CD4-positive, alpha-beta T cell (primary cell): ENCODE results near the gene GAPT. TPM values are rescaled to one million over a fixed set of nuclear protein-coding genes. Genes with fewer than 3 reads are reported as not detected.

ENCODE experiments used
- ATAC-seq: fragments of 200-7000 bp; cut with Tn5 transposase; one replicate; pipeline ENCODE4 v1.10.0; 2022; ENCODE audit warnings: mild to moderate bottlenecking; ENCODE audit not compliant: poor library complexity
- CTCF ChIA-PET: fragments of 350-600 bp; sonication (Branson Sonifier 250); formaldehyde crosslinking; loops from one replicate; lab custom pipeline; 2021; ENCODE audit warnings: antibody characterized with exemption, inconsistent platforms; lab: Charles Lee
- POLR2A ChIA-PET: fragments of 350-600 bp; sonication (Branson Sonifier 250); formaldehyde crosslinking; loops from one replicate; lab custom pipeline; 2021; ENCODE audit warnings: antibody characterized with exemption, inconsistent platforms; lab: Charles Lee
- DNase-seq, 14 experiments: peaks; one replicate each; pipeline ENCODE4 v3.0.0-alpha.2; 2013 to 2020; ENCODE audit warnings: mixed read lengths in 2 of 14
- H3K27ac ChIP-seq, 2 donors: one replicate each; pipeline versions ENCODE4 v1.5.1 to v1.7.0; 2013; ENCODE audit warnings: low read length in 2 of 2, low read depth in 1 of 2, mild to moderate bottlenecking in 1 of 2
- H3K27me3 ChIP-seq, 2 experiments: 1 replicate in 1 of 2; 2 replicates in 1 of 2; pipeline versions ENCODE4 v1.6.1 to v1.7.0; 2013; ENCODE audit warnings: low read length in 2 of 2, control low read depth in 1 of 2, mild to moderate bottlenecking in 1 of 2, moderate library complexity in 1 of 2; ENCODE audit not compliant: insufficient read depth in 2 of 2, control insufficient read depth in 1 of 2
- H3K36me3 ChIP-seq: one replicate; pipeline ENCODE4 v1.6.1; 2013; ENCODE audit warnings: low read length, control low read depth; ENCODE audit not compliant: insufficient read depth
- H3K4me1 ChIP-seq: one replicate; pipeline ENCODE4 v1.6.1; 2013; ENCODE audit warnings: low read length, control low read depth; ENCODE audit not compliant: insufficient read depth
- H3K4me3 ChIP-seq: one replicate; pipeline ENCODE4 v1.5.1; 2013; ENCODE audit warnings: mild to moderate bottlenecking, low read length, moderate library complexity
- H3K9me3 ChIP-seq, 2 experiments: 1 replicate in 1 of 2; 2 replicates in 1 of 2; pipeline versions ENCODE4 v1.6.1 to v1.7.0; 2013; ENCODE audit warnings: low read length in 2 of 2, mild to moderate bottlenecking in 2 of 2, control low read depth in 1 of 2, moderate library complexity in 1 of 2; ENCODE audit not compliant: control insufficient read depth in 1 of 2, insufficient read depth in 1 of 2
- H3K27ac Mint-ChIP-seq: one replicate; pipeline ENCODE4 v1.8.0; 2020; ENCODE audit warnings: mixed read lengths
- H3K27me3 Mint-ChIP-seq: one replicate; pipeline ENCODE4 v1.8.0; 2021; ENCODE audit warnings: mixed read lengths
- H3K36me3 Mint-ChIP-seq: one replicate; pipeline ENCODE4 v1.8.0; 2021; ENCODE audit warnings: low read depth, mixed read lengths
- H3K4me1 Mint-ChIP-seq: one replicate; pipeline ENCODE4 v1.8.0; 2021; ENCODE audit warnings: low read depth, mixed read lengths
- H3K4me3 Mint-ChIP-seq: one replicate; pipeline ENCODE4 v1.8.0; 2020; ENCODE audit warnings: mild to moderate bottlenecking, mixed read lengths
- H3K9me3 Mint-ChIP-seq: one replicate; pipeline ENCODE4 v1.8.0; 2020; ENCODE audit warnings: mixed read lengths
- intact Hi-C, 2 experiments: fragments of 100-400 bp; cut with DNase I in 1 of 2; cut with micrococcal nuclease in 1 of 2; formaldehyde crosslinking; loops; one replicate each; pipeline versions ENCODE4 v1.15.1 to v1.9.0; 2023 to 2025; cut with DNase I, micrococcal nuclease
- total RNA-seq, 174 experiments: library from RNA in 2 of 174; stranded (reverse) in 2 of 174; gene quantifications; one replicate each; pipeline ENCODE4 v1.2.3 and lab custom pipeline; 2021 to 2026
- TF ChIP-seq, protein P1 (sequence below): fragments of 200-600 bp; IDR thresholded peaks from one replicate; pipeline ENCODE4 v1.8.0; 2022; ENCODE audit warnings: antibody characterized with exemption, mild to moderate bottlenecking

GAPT gene
- total RNA-seq, 2 experiments from 2014 or later = not detected

DNA sequence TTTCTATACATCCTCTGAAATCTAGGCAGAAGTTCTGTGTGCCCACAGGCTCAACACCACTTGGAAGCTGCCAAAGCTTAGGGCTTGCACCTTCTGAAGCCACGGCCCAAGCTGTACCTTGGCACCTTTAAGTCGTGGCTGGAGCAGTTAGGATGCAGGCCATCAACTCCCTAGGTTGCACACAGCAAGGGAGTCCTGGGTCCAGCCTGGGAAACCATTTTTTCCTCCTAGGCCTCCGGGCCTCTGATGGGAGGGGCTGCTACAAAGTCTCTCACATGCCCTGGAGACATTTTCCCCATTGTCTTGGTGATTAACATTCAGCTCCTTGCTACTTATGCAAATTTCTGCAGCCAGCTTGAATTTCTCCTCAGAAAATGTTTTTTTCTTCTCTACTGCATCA lies 15.8 kb upstream of the GAPT start:
- DNase-seq = no peak
- Mint-ChIP-seq H3K4me1 (no peaks in the 10 kb centered on the region), H3K9me3 (no peaks in the 10 kb centered on the region), H3K36me3 (no peaks in the 10 kb centered on the region), H3K27ac (no peak overlapping the region), H3K4me3 (no peak overlapping the region), H3K27me3 (peaks cover 4% of the 10 kb centered on the region)
- no peak for ATAC-seq
- Histone ChIP-seq H3K36me3 (no peaks in the 10 kb centered on the region), H3K4me3 (no peak overlapping the region), H3K27ac (no peak overlapping the region), H3K27me3 (peaks cover 0 to 2% of the 10 kb centered on the region in 2 experiments), H3K9me3 (peaks cover 0 to 7% of the 10 kb centered on the region in 2 experiments), H3K4me1 (no peaks in the 10 kb centered on the region)
- TF ChIP-seq, protein P1, sequence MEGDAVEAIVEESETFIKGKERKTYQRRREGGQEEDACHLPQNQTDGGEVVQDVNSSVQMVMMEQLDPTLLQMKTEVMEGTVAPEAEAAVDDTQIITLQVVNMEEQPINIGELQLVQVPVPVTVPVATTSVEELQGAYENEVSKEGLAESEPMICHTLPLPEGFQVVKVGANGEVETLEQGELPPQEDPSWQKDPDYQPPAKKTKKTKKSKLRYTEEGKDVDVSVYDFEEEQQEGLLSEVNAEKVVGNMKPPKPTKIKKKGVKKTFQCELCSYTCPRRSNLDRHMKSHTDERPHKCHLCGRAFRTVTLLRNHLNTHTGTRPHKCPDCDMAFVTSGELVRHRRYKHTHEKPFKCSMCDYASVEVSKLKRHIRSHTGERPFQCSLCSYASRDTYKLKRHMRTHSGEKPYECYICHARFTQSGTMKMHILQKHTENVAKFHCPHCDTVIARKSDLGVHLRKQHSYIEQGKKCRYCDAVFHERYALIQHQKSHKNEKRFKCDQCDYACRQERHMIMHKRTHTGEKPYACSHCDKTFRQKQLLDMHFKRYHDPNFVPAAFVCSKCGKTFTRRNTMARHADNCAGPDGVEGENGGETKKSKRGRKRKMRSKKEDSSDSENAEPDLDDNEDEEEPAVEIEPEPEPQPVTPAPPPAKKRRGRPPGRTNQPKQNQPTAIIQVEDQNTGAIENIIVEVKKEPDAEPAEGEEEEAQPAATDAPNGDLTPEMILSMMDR = no peak
- CTCF ChIA-PET = no interaction called here
- POLR2A ChIA-PET = no interaction called here
- intact Hi-C loops = no loop called here

DNA sequence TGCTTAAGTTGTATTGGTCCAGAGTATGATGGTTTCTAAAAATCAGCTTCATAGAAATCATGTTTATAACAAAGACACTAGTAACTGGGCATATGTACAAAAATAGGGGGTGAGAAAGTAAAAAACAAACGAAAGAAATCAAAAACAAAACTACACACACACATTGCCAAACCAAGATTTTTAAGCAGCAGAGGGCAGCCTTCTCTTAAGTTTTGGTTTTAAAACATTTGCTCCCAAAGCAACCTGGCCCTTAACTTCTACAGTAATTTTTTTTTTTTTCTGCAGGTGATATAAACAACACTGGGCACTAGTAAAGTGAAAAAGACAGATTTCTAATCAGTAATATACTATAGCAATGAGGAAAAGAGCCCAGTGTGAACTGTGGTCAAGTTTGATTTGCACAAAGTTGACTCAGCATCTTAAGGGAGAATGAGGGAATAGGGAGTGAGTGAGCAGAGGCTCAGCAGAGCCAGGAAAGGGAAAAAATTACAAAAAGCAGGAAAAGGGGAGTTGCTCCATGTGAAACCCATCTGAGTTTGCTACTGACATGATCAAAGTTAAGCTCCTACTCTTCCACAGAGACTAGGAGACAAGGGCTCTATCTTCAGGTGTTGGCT lies 13.4 kb upstream of the GAPT start:
- no peak for DNase-seq
- POLR2A ChIA-PET = no interaction called here
- H3K27ac ChIP-seq = no peak overlapping the region
- Mint-ChIP-seq H3K27ac (no peak overlapping the region), H3K4me3 (no peak overlapping the region), H3K4me1 (no peaks in the 10 kb centered on the region), H3K9me3 (no peaks in the 10 kb centered on the region), H3K27me3 (no peaks in the 10 kb centered on the region), H3K36me3 (no peaks in the 10 kb centered on the region)
- H3K9me3 ChIP-seq = peaks cover 0 to 7% of the 10 kb centered on the region in 2 experiments
- H3K4me1 ChIP-seq = no peaks in the 10 kb centered on the region
- CTCF ChIA-PET = no interaction called here
- H3K4me3 ChIP-seq = no peak overlapping the region
- no peaks in the 10 kb centered on the region for H3K36me3 ChIP-seq
- intact Hi-C loops = no loop called here
- no peak for ATAC-seq
- TF ChIP-seq, protein P1 = no peak
- H3K27me3 ChIP-seq = peaks cover 0 to 2% of the 10 kb centered on the region in 2 experiments

DNA sequence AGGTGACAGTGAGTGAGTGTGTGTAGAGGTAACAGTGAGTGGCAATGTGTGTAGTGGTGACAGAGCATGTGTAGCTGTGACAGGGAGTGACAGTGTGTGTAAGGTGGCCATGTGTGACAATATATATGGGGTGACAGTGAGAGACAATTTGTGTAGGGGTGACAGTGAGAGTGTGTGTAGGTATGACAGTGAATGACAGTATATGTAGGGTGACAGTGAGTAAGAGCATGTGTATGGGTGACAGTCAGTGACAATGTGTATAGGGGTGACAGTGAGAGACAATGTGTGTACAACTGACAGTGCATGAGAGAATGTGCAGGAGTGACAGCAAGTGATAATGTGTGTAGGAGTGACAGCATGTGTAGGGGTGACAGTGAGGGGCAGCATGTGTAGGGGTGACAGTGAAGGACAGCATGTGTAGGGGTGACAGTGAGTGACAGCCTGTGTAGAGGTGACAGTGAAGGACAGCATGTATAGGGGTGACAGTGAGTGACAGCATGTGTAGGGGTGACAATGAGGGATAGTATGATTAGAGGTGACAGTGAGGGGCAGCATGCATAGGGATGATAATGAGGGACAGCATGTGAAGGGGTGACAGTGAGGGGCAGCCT lies 10.1 kb upstream of the GAPT start:
- ATAC-seq = no peak
- Histone ChIP-seq H3K4me1 (no peaks in the 10 kb centered on the region), H3K9me3 (no peaks in the 10 kb centered on the region), H3K4me3 (no peak overlapping the region), H3K36me3 (no peaks in the 10 kb centered on the region), H3K27me3 (peaks cover 0 to 2% of the 10 kb centered on the region in 2 experiments), H3K27ac (no peak overlapping the region)
- Mint-ChIP-seq H3K4me1 (no peaks in the 10 kb centered on the region), H3K9me3 (no peaks in the 10 kb centered on the region), H3K4me3 (no peak overlapping the region), H3K27ac (no peak overlapping the region), H3K36me3 (no peaks in the 10 kb centered on the region), H3K27me3 (no peaks in the 10 kb centered on the region)
- intact Hi-C loops = no loop called here
- POLR2A ChIA-PET = no interaction called here
- TF ChIP-seq, protein P1 = no peak
- DNase-seq = no peak
- CTCF ChIA-PET = no interaction called here
